Osteoblast (primary cell): Measurements from ENCODE around the gene SDCBP2. TPM values are rescaled to one million over a fixed set of nuclear protein-coding genes. Genes with fewer than 3 reads are reported as not detected.

Experiments
- DNase-seq: peaks from one replicate; pipeline ENCODE4 v3.0.0; 2011; ENCODE audit warnings: low spot score, mixed read lengths; ENCODE audit not compliant: insufficient read length; ENCODE audit errors: missing footprints
- H2AFZ ChIP-seq: 2 replicates; pipeline ENCODE4 v1.6.0; 2011; ENCODE audit warnings: mild to moderate bottlenecking, low read length
- H3K27ac ChIP-seq: 2 replicates; pipeline ENCODE4 v1.5.1; 2011; ENCODE audit warnings: mild to moderate bottlenecking, low read depth, low read length, moderate library complexity
- H3K27me3 ChIP-seq: 2 replicates; pipeline ENCODE4 v1.6.0; 2012; ENCODE audit warnings: mild to moderate bottlenecking, control low read depth, inconsistent platforms, low read length, moderate library complexity; ENCODE audit not compliant: insufficient read depth
- H3K36me3 ChIP-seq: 2 replicates; pipeline ENCODE4 v1.5.1; 2011; ENCODE audit warnings: mild to moderate bottlenecking, low read length, control low read depth, moderate library complexity; ENCODE audit not compliant: insufficient read depth
- H3K4me1 ChIP-seq: 2 replicates; pipeline ENCODE4 v1.5.1; 2011; ENCODE audit warnings: mild to moderate bottlenecking, low read length, control low read depth, moderate library complexity; ENCODE audit not compliant: insufficient read depth
- H3K4me2 ChIP-seq: 2 replicates; pipeline ENCODE4 v1.6.0; 2011; ENCODE audit warnings: mild to moderate bottlenecking, low read length; ENCODE audit not compliant: insufficient read depth
- H3K4me3 ChIP-seq: fragments of 200-600 bp; sonication (generic); 3 replicates; pipeline ENCODE4 v1.5.1; 2012; ENCODE audit warnings: mild to moderate bottlenecking, low read length, inconsistent platforms; ENCODE audit not compliant: insufficient read depth
- H3K79me2 ChIP-seq: 2 replicates; pipeline ENCODE4 v1.6.0; 2012; ENCODE audit warnings: mild to moderate bottlenecking, low read length, control low read depth, inconsistent platforms; ENCODE audit not compliant: insufficient read depth
- H3K9me3 ChIP-seq: 2 replicates; pipeline ENCODE4 v1.5.1; 2011; ENCODE audit warnings: low read depth, low read length, control low read depth
- H4K20me1 ChIP-seq: 2 replicates; pipeline ENCODE4 v1.6.0; 2012; ENCODE audit warnings: mild to moderate bottlenecking, low read length, control low read depth; ENCODE audit not compliant: insufficient read depth
- CTCF ChIP-seq: IDR thresholded peaks from 2 replicates; pipeline ENCODE4 v1.5.1; 2011; ENCODE audit warnings: mild to moderate bottlenecking, low read depth, low read length, moderate library complexity; ENCODE audit errors: extremely low read depth
- total RNA-seq: library from RNA; depleted of rRNA; stranded (reverse); fragments of >200 nt; gene quantifications from 2 replicates; pipeline ENCODE4 v1.2.3, GENCODE V29; 2012

SDCBP2 gene
- total RNA-seq, 1 donor, result 2.2 TPM

DNA sequence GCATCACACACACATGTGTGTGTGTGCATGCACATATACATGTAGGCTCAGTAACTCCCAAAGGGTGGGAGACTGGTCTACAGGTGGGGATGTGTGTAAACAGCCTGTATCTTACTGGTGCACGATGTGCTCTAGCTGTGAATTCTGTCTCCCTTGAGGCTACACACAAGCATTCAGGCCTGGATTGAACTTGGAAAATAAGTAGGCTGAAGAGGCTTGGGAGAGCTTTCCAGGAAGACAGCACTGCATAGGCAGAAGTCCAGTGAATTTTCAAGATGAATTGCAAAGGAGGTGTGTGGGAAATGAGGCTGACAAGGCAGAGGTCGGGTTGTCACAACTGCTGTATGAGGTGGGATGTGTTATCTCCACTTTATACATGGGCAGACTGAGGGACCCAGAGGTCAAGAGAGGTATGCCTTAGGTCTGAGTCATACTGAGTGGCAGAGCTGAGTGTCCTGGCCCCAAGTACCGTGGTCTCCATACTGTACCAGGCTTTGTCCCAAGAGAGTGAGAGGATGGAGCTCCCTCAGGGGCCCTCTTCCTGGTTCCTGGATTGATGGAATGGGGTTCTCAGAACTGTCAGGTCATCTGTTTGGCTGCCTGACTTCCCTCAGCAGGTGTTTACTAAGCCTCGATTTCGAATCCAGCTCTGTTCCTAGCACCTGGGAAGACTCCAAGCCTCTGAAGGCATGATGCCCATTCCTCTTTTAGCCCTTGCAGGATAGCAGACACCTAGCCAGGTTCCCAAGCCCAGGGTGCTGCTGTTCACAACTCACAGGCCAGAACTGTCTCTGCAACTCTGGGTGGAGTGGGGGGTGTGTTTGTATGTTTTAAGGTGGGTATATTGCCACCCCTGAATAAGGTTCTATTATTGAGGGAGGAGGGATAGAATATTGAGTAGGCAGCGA, 48.5 kb downstream of the SDCBP2 start:
- no peak overlapping the region for H3K27ac ChIP-seq
- H3K27me3 ChIP-seq, result no peaks in the 10 kb centered on the region
- H3K4me3 ChIP-seq, result no peak overlapping the region
- TF ChIP-seq CTCF, result no peak
- H3K36me3 ChIP-seq, result no peaks in the 10 kb centered on the region
- peaks cover 38% of the 10 kb centered on the region for H4K20me1 ChIP-seq
- no peak for DNase-seq
- H3K79me2 ChIP-seq, result peaks cover 6% of the 10 kb centered on the region
- no peak overlapping the region for H3K4me2 ChIP-seq
- H3K4me1 ChIP-seq, result peaks cover 4% of the 10 kb centered on the region
- no peak overlapping the region for H2AFZ ChIP-seq
- H3K9me3 ChIP-seq, result no peaks in the 10 kb centered on the region

DNA sequence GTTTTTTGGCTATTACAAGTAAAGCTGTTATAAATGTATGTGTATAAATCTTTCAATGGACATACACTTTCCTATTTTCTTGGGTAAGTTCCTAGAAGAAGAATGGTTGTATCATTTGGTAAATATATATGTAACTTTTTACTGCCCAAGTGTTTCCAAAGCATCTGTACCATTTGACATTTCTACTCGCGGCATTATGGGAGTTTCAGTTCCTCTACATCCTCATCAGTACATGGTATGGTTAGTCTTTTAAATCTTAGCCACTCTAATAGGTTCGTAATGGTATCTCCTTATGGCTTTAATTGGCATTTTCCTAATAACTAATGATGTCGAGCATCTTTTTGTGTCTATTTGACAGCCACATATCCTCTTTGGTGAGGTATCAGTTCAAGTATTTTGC, 49.9 kb downstream of the SDCBP2 start:
- no peaks in the 10 kb centered on the region for H3K9me3 ChIP-seq
- H2AFZ ChIP-seq, result no peak overlapping the region
- H3K27me3 ChIP-seq, result no peaks in the 10 kb centered on the region
- no peak overlapping the region for H3K4me2 ChIP-seq
- no peak for DNase-seq
- peaks cover 33% of the 10 kb centered on the region for H4K20me1 ChIP-seq
- no peaks in the 10 kb centered on the region for H3K36me3 ChIP-seq
- peaks cover 4% of the 10 kb centered on the region for H3K4me1 ChIP-seq
- TF ChIP-seq CTCF, result no peak
- H3K4me3 ChIP-seq, result no peak overlapping the region
- H3K27ac ChIP-seq, result no peak overlapping the region
- peaks cover 6% of the 10 kb centered on the region for H3K79me2 ChIP-seq

GRCh38 chr20:1277529-1278322, 51.2 kb downstream of the SDCBP2 start:
- peaks cover 4% of the 10 kb centered on the region for H3K4me1 ChIP-seq
- H4K20me1 ChIP-seq, result peaks cover 31% of the 10 kb centered on the region
- H3K27ac ChIP-seq, result no peak overlapping the region
- H3K79me2 ChIP-seq, result peaks cover 6% of the 10 kb centered on the region
- H3K4me2 ChIP-seq, result no peak overlapping the region
- H3K36me3 ChIP-seq, result no peaks in the 10 kb centered on the region
- no peak overlapping the region for H3K4me3 ChIP-seq
- no peaks in the 10 kb centered on the region for H3K9me3 ChIP-seq
- H3K27me3 ChIP-seq, result no peaks in the 10 kb centered on the region
- no peak overlapping the region for H2AFZ ChIP-seq
- no peak for DNase-seq
- no peak for TF ChIP-seq CTCF

DNA sequence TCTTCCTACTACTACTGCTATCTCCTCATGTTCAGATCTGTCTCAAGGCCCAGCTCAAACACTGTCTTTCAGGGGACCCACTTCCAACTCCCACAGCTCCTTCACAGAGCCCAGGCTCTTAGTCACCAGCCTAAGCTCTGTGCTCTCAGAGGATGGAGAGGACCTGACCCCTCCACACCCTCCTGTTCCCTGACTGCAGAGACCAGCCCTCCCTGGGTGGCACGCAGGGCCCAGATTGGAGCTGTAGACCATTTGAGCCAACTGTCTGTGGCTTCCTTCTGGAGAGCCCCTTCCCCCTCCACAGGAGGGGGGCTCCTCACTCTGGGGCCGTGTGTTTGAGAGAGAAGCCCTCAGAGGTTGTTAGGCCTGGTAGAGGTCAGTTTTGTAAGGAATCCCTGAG, 53.0 kb downstream of the SDCBP2 start:
- Histone ChIP-seq H4K20me1 (peaks cover 26% of the 10 kb centered on the region), H3K4me3 (no peak overlapping the region), H3K79me2 (peaks cover 6% of the 10 kb centered on the region), H3K36me3 (no peaks in the 10 kb centered on the region), H3K27ac (no peak overlapping the region), H3K27me3 (no peaks in the 10 kb centered on the region), H3K4me2 (no peak overlapping the region), H3K4me1 (peaks cover 4% of the 10 kb centered on the region), H3K9me3 (no peaks in the 10 kb centered on the region), H2AFZ (no peak overlapping the region)
- DNase-seq, result no peak
- no peak for TF ChIP-seq CTCF
